Activated CD8-positive, alpha-beta memory T cell treated with anti-CD3 and anti-CD28 coated beads, Interleukin-2, amount 50 U/mL, for 24 hours (primary cell): ENCODE results near the gene FBXO24.
"Not testable (repeated sequence)": the region's sequence is repeated elsewhere in the genome, so short reads cannot be mapped to it uniquely, and the experiment has no call there.

Experiments used
- DNase-seq: peaks from one replicate; pipeline ENCODE4 v3.0.0-alpha.2; 2020; ENCODE audit errors: extremely low read depth

The FBXO24 gene

DNA sequence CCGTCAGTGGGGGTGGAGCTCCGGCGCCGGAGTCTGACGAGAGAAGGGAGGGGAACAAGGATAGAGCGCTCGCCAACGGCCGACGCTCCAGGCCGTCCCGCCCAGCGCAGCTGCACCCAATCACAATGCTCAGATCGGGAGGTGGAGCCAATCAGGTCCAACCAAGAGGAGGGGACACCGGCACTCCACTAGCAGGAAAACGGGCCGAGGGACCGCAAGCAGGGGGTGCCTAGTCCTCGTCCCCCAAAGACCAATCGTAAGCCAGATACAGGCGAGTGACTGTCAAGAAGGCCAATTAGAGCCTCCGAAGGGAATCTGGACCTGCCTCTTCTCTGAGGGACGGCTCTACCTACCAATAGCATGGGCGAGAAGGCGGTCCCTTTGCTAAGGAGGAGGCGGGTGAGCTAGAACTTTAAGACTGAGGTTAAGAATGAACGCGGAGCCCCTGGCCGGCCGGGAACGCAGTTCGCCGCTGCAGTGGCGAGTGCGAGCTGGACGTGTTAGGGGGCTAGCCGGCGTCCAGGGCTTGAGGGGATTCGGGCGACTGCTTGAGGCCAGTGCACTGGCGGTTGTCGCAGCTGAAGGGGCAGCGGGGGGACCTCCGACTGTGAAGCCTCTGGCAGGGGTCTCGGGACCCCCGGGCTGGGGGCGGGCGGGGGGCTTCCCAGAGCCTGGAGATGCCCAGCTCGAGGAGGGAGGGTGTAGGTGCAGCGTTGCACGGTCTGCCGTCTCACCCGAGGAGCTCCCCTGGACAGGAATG, at the start of gene FBXO24:
Gene FBXO24 (plus strand): TSS at position 63 of the 760 bp plus-strand sequence. CDS start 298 bp downstream, at position 361.
- DNase-seq: peak; percentile 99

- DNase-seq: not testable (repeated sequence)
Observed at GRCh38 chr7:100536695-100537094, 49.4 kb upstream of the FBXO24 start.

GRCh38 chr7:100538348-100538653, 47.8 kb upstream of the FBXO24 start:
- DNase-seq: no peak

DNA sequence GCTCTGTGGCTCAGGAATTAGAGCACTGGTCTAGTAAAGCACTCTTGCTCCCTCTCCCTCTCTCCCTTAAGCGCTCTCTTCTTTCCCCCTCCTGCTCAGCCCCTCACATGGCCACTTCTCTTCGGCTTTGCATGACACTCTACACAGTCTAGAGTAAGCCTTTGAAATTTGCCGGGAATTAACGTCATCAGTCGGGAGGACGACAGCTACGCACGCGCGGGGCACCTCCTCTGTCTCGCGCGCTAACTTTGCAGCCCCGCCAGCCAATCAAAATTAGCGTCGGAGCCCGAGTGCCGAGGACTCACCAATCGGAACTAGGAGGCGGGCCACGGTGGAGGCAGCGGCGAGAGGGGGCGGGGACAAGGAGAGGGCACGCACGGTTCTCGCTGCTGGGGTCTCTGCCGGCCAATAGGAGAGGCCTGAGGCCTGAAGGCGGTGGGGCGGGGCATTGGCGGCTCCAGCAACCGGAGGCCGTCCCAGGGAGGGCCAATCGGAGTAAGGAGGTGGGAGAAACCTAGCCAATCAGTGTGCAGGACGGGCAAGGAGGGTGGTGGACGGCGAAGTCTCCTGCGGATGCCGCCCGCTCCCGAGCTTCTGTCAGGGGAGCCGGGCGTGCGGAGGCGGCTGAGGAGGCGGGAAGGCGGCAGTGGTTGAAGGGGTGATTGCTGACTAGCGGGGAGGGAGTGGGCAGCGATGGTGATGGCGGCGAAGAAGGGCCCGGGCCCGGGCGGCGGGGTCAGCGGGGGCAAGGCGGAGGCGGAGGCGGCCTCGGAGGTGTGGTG, 47.3 kb upstream of the FBXO24 start, which contains the start of gene AGFG2:
Gene AGFG2 (plus strand): TSS at position 550 of the 782 bp plus-strand sequence. CDS start 144 bp downstream, at position 694.
- DNase-seq: peak; percentile 100

DNA sequence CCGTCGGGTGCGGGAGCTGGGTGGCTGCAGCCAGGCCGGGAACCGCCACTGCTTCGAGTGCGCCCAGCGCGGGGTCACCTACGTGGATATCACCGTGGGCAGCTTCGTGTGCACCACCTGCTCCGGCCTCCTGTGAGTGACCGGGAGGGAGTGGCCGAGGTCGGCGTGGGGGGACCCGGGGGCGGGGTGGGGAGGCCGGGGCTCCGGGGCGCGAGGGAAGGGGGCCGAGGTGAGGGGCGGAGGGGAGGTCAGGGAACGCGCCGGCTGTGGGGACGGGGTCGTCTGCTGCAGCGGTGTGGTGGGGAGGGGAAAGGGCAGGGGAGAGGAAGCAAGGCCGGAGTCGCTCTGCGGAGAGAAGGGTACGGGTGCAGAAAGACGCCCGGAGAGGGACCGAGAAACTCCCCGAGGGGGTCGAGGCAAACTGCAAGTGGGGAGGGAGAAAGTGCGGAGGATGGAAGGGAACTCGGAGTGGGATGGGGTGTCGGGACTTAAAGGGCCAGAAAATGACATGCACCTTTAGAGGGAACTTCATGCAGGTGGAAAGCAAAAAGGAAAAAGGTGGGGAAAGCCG, 46.6 kb upstream of the FBXO24 start:
- DNase-seq: no peak

GRCh38 chr7:100540073-100540723, 45.9 kb upstream of the FBXO24 start:
- DNase-seq: no peak

DNA sequence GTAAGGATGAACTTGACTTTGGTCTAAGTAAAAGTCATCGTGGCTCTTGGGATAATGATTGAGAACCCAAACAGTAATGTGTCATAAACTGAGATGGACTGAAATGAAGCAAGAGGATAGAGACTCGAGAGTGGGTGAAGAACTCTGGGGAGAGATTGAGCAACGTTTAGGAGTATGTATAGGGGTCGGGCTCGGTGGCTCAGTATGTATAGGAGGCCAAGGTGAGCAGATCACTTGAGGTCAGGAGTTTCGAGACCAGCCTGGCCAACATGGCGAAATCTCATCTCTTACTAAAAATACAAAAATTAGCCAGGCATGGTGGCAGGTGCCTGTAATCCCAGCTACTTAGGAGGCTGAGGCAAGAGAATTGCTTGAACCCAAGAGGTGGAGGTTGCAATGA, 44.8 kb upstream of the FBXO24 start:
- not testable (repeated sequence) for DNase-seq

DNA sequence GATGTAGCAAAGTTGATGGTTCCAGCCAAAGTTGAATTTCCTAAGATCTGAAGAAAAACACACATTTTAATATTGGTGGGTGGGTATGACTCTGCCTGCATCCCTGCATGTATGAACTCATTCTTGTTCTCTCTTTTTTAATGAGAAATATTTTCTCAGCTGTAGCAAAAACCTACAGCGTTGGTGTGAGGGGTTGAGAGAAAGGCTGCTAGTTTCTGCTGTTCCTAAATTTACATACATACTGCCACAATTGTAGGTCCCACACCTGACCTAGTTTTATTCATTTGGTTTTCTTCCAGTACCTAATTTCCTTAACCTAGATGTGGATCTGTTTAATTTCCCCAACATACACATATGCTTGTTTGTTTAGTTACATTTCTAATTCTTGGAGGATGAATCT, 42.5 kb upstream of the FBXO24 start:
- no peak for DNase-seq

DNA sequence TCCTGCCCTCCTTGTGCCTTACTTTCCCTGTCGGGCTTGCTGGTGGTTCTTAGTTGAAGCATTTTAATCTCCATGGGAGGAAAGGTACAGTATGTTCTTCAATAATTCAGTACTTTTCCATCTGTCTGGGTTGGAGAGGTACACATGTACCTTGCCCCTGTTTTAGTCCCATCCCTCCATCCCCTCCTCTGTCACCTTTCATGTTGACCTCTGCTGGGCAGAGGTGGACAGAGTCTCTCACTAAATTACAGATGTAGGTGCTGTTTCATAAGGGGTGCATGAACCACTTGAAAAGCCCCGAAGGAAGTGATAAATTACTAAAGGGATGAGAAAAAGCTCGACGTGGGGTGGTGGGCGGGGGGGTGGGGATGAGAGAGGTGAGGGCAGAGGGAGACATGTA, 41.7 kb upstream of the FBXO24 start:
- no peak for DNase-seq

- DNase-seq: no peak
Observed at GRCh38 chr7:100544967-100545359, 41.2 kb upstream of the FBXO24 start.

DNA sequence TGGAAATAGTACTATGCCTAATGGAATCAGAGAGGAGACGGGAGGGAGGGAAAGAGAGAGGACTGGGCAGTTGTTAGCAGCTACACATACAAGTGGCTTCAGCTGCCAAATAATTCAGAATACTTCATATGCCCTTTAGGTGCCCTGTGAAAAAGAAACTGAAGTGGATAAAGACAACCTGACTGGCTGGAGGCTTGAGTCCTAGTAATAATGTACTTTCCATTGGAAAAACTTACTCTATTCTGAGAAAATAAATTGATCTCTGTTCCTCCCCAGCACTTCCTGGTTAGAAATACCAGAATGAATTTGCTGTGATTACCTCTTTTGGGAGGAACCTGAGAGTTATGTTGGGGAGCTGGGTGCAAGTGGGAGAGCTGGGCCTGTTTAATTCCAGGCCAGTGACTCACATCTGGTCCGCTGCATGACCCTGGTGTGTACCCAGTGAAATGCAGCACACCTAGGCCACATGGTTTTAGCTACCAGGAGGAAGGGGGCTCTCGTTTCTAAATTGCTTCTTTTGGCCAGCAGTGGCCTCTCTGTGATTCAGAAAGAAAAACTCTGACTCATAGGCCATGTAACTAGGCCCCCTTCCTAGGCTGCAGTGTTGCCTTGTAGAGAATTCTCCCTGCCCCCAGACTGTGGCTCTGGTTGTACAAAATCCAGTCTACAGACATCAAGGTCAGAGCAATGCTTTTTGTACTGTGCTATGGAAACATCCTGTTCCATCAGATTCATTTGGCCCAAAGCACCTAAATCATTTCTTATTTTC, 40.6 kb upstream of the FBXO24 start:
- no peak for DNase-seq

GRCh38 chr7:100546129-100546925, 39.8 kb upstream of the FBXO24 start:
- DNase-seq: no peak

GRCh38 chr7:100546926-100547800, 39.0 kb upstream of the FBXO24 start:
- no peak for DNase-seq

- DNase-seq: no peak
Observed at GRCh38 chr7:100547872-100548271, 38.3 kb upstream of the FBXO24 start.

DNA sequence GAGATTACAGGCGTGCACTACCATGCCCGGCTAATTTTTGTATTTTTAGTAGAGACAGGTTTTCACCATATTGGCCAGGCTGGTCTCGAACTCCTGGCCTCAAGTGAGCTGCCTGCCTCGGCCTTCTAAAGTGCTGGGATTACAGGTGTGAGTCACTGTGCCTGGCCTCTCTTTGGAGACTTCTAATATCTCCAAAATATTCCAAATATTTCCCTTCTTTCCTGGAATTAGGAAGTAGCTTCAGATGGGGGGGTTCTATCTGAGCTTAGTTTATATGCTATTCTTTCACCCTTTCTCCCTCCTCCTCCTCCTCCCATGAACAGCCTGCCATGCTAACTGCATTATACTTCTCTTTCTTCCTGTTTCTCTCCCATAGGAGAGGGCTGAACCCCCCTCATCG, 37.7 kb upstream of the FBXO24 start:
- DNase-seq: not testable (repeated sequence)

GRCh38 chr7:100552532-100552931, 33.6 kb upstream of the FBXO24 start:
- no peak for DNase-seq

- DNase-seq: no peak
Observed at GRCh38 chr7:100553032-100553431, 33.1 kb upstream of the FBXO24 start.

GRCh38 chr7:100555701-100556100, 30.4 kb upstream of the FBXO24 start:
- no peak for DNase-seq

DNA sequence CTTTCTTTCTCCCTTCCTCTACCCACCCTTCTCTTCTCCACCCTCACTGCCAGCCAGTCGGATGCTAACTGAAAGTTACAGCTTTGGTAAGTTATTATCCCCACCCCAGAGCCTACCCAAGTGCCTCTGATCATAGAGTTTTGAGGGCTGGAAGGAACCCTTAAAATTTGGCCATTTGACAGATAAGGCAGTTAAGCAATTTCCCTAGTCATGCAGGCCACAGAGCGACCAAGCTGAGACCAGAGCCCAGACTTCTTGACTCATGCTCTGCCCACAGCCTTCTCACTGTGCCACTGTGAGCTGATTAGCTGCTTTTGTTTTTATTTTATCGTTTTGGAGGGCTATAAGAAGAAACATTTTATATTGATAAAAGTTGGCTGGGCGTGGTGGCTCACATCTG, 29.6 kb upstream of the FBXO24 start:
- DNase-seq: no peak

GRCh38 chr7:100559127-100559526, 27.0 kb upstream of the FBXO24 start:
- DNase-seq: no peak
